ENCODE results near the gene PLCG1. TPM values are rescaled to one million over a fixed set of nuclear protein-coding genes. Genes with fewer than 3 reads are reported as not detected.

PLCG1 gene
- total and polyA plus RNA-seq, 9 donors, result 69.4 to 118 (median 93.1) TPM

DNA sequence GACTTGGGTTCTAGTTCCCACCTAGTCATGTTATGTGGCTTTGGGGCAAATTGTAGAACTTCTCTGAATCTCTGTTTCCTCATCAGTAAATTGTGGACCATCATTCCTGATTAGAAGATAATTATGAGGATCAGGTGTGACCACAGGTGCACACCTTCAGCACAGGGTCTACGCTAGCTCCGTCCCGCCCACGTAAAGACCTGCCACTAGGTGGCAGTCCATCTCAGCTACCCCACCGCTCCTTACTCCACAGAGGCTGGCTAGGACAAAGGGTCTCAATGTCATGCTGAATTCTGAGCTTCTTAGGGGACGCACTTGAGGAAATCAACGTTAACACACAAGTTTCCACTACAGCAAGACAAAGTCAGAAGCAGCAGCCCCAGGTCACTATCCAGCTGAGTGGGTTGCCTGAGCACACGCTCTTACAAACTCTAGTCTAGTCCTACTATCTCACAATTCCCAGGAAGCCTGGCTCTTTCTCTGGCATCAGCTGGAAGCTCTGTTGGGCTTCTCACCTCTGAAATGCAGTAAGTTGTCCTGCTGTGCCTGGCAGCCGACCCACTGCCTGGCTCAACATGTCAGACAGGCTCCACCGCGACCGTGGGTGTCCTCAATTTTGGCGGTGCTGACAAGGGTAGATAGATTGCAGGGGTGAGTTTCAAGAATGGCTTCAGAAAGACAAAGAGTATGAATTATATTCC, 2.0 kb upstream of the PLCG1 start:
- H3K36me3 ChIP-seq (ENCODE audit: control insufficient read depth, insufficient read depth, low read length), result peaks cover 11% of the 10 kb centered on the region
- peak; percentile 31 for DNase-seq
- no peak overlapping the region for H3K27ac ChIP-seq (ENCODE audit: low read length)
- WGBS (ENCODE audit: insufficient coverage), result 43% methylated on average over 9 of the region's 13 CpGs
- no peaks in the 10 kb centered on the region for H3K27me3 ChIP-seq (ENCODE audit: control insufficient read depth, insufficient read depth, low read length)
- no peaks in the 10 kb centered on the region for H3K9me3 ChIP-seq (replicated peaks; ENCODE audit: control insufficient read depth, low read depth, low read length)
- H3K4me1 ChIP-seq (ENCODE audit: control insufficient read depth, insufficient read depth, low read length), result peaks cover 25% of the 10 kb centered on the region
- no peak overlapping the region for H3K4me3 ChIP-seq (ENCODE audit: low read length)

DNA sequence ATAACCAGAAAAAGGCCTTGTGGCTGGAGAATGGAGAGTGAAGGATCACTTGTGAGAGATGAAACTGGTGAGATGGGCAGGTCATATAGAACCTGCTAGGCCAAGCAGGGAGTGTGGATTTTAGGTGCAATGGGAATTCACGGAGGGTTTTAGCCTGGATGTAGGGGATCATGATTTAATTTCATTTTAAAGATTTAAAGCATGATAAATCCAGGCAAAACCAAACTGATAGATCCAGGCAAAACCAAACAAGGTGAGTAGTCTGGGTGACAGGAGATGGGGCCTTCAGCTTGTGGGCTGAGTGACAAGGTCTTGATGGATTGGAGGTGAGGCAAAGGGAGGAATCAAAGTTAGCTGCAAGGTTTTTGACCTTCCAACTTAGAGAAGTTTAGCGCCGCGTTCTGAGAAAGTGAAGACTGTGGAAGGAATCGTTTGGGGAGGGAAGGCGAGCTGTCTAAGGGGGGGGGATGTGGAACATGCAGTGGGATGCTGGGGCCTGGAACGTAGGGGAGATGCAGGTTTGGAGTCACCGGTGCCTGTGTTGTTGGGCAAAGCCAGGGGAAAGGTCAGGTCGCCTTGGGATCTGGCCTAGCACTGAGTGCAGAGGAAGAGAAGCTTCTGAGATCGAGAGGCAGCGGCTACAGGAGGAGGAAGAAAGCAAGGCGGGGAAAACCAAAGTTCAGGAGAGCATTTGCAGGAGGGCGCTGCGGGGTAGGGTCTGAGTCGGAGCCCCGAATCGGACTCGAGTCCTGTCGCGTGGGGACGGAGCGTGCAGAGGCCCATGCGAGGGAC, 1.3 kb upstream of the PLCG1 start:
- H3K27me3 ChIP-seq (ENCODE audit: control insufficient read depth, insufficient read depth, low read length), result no peaks in the 10 kb centered on the region
- peak overlapping the region; percentile 66 for H3K4me3 ChIP-seq (ENCODE audit: low read length)
- 26% methylated on average over 22 of the region's 23 CpGs for WGBS (ENCODE audit: insufficient coverage)
- H3K4me1 ChIP-seq (ENCODE audit: control insufficient read depth, insufficient read depth, low read length), result peaks cover 32% of the 10 kb centered on the region
- peaks cover 17% of the 10 kb centered on the region for H3K36me3 ChIP-seq (ENCODE audit: control insufficient read depth, insufficient read depth, low read length)
- H3K9me3 ChIP-seq (replicated peaks; ENCODE audit: control insufficient read depth, low read depth, low read length), result no peaks in the 10 kb centered on the region
- DNase-seq, result no peak
- peak overlapping the region; percentile 91 for H3K27ac ChIP-seq (ENCODE audit: low read length)

DNA sequence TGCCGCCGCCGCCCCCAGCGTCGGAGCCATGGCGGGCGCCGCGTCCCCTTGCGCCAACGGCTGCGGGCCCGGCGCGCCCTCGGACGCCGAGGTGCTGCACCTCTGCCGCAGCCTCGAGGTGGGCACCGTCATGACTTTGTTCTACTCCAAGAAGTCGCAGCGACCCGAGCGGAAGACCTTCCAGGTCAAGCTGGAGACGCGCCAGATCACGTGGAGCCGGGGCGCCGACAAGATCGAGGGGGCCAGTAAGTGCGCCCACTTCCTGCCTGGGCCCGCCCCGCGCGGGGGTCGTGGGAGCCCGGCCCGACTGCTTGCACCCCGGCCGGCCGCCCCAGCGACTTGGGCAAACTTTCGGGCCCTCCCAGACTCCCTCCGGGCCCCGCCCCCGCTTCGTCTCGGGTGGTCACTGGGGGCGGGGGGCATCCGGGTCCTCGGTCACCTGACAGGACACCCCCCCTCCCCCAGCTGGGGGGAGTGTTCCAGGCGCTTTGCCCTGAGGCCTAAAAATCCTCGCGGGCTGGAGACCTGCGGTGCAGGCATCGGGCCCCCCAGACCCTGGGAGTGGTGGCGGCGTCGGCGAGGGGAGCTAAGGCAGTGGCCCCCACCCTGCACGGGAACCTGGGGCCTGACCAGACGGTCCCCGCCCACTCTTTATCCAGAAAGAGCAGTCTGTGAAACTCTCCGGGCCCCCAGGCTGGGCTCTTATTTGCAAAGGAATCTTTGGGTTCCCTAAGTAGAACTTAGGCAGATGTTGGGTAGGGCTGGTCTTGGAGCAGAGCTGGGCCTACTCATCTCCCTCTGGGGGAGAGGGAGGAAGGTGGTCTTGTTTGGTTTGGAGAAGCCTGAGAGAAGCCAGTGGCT, 501 bp downstream of the PLCG1 start:
- whole genome bisulfite sequencing (ENCODE audit: insufficient coverage), result under 1% methylated on average over 64 of the region's 66 CpGs
- peaks cover 47% of the 10 kb centered on the region for H3K4me1 ChIP-seq (ENCODE audit: control insufficient read depth, insufficient read depth, low read length)

DNA sequence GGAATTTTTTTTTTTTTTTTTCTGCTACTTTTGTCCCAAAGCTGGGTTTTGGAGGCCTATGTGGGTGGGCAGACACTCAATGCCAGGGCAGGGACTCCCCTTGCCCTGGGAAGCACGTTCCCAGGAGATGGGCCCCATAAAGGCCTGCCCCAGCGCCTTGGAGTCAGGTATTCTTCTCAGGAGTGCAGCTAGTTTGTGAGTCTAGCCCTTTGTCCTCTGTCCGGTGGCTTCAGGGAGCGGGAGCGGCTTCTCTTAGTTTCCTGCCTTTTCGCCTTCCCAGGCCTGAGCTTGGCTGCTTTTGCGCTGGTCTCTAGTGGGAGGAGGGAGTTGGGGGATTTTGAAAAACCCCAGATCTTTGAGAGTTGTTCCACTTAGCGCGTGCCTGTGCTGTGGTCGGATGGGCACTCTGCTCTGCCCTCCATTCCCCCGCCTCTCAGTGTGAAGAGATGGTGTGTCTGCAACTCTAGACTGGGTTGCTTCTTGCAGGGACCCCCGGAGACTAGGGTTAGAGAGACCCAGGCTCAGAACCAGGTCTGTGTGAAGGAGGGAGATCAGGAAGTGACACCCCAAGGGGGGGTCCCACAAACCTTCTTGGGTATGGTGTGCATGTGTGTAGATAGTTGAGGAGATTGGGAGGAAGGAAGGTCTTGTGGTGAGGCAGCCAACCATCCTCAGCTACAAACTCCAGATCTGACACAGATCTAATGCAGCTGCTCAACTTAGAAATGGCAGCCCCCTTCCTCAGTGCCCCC, 1.3 kb downstream of the PLCG1 start:
- WGBS (ENCODE audit: insufficient coverage), result 1% methylated on average over 9 of the region's 12 CpGs

More for the DNA sequence above, 501 bp downstream of the PLCG1 start:
- DNase-seq, result peak; percentile 94
- Histone ChIP-seq H3K4me3 (ENCODE audit: low read length) (peak overlapping the region; percentile 55), H3K9me3 (replicated peaks; ENCODE audit: control insufficient read depth, low read depth, low read length) (no peaks in the 10 kb centered on the region), H3K27ac (ENCODE audit: low read length) (peak overlapping the region; percentile 88), H3K36me3 (ENCODE audit: control insufficient read depth, insufficient read depth, low read length) (peaks cover 16% of the 10 kb centered on the region), H3K27me3 (ENCODE audit: control insufficient read depth, insufficient read depth, low read length) (no peaks in the 10 kb centered on the region)

DNA sequence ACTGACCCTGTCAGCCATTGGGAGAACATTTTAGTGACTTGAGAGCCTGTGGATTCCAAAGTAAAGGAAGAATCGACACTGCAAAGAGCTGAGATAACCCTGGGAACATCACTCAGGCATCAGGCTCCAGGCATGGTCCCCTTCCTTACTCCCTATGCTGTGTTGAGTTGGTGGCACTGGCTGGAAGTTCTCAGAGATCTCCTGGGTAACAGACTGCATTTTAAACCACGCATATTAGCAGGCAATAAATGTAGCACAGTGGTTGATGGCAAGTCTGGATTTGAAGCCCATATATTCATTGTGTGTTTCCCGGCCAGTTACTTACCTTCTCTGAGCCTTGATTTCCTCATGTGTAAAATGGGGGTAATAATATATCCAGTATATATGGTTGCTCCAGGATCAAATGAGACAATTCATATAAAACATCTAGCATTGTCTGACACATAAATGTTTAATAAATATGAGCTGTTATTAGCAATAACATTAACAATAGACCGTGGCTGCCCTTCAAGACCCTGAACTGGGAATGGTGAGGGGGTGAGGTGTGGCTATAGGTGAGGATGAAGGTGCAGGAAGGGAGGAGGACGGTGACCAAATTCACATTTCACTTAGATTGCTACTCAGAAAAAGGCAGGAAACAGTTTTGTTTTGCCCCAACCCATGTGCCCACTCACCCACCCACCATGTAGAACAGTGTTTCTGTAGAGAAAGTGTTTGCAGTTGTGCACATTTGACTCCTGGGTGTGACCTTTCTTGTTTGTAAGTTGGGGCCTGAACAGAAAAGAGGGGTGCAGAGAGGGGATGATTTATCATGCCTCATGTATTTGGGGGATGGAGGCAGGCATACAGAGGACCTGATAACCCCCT, 2.1 kb downstream of the PLCG1 start:
- WGBS (ENCODE audit: insufficient coverage), result 80% methylated on average over 1 of the region's 5 CpGs
- Histone ChIP-seq H3K9me3 (replicated peaks; ENCODE audit: control insufficient read depth, low read depth, low read length) (no peaks in the 10 kb centered on the region), H3K27me3 (ENCODE audit: control insufficient read depth, insufficient read depth, low read length) (no peaks in the 10 kb centered on the region), H3K4me3 (ENCODE audit: low read length) (peak overlapping the region; percentile 55), H3K4me1 (ENCODE audit: control insufficient read depth, insufficient read depth, low read length) (peaks cover 52% of the 10 kb centered on the region), H3K36me3 (ENCODE audit: control insufficient read depth, insufficient read depth, low read length) (peaks cover 19% of the 10 kb centered on the region), H3K27ac (ENCODE audit: low read length) (peak overlapping the region; percentile 88)
- DNase-seq, result no peak

More for the DNA sequence above, 1.3 kb downstream of the PLCG1 start:
- peak; percentile 53 for DNase-seq
- no peaks in the 10 kb centered on the region for H3K9me3 ChIP-seq (replicated peaks; ENCODE audit: control insufficient read depth, low read depth, low read length)
- peaks cover 16% of the 10 kb centered on the region for H3K36me3 ChIP-seq (ENCODE audit: control insufficient read depth, insufficient read depth, low read length)
- peak overlapping the region; percentile 88 for H3K27ac ChIP-seq (ENCODE audit: low read length)
- no peaks in the 10 kb centered on the region for H3K27me3 ChIP-seq (ENCODE audit: control insufficient read depth, insufficient read depth, low read length)
- H3K4me1 ChIP-seq (ENCODE audit: control insufficient read depth, insufficient read depth, low read length), result peaks cover 50% of the 10 kb centered on the region
- H3K4me3 ChIP-seq (ENCODE audit: low read length), result peak overlapping the region; percentile 55

DNA sequence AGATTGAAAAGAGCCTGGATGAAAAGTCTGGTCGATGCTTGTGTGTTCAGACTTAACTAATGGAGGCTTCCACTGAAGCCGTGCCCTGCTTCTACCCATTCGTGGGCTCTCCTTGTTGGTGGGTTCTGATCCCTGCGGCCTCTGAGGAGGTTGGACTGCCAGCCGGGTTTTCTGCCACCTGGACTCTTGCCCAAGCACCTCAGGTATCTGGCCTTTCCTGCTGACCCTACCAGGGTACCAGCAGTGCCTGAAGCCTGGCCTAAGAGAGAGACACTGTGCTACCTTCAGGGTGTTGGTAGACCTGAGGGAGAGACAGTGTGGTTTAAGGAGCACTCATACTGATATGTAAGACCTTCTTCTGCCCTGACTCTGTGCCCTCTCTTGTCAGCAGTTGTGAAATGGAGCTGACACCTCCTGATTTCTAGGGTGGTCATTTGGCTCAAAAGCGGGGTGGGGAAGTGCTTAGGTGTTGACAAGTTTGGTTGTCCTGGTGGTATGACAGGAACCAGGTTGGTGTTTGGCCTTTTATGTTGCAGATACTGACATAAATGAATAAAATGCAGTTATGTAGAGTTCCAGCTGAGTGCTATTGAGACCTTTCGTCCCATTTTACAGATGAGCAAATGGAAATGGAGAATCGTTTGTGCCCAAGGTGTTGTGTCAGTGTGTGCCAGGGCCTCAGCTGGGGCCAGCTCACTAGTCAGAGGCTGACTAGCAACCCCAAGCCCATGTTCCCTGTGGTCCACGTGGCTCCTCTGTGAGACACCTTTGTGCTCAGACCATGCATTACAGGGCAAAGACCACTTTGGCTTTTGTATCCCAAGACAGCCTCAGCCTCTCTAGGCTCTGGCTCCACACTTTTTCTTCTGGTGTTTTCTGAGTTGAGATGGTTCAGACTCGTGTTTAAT, 3.1 kb downstream of the PLCG1 start:
- Histone ChIP-seq H3K36me3 (ENCODE audit: control insufficient read depth, insufficient read depth, low read length) (peaks cover 22% of the 10 kb centered on the region), H3K27me3 (ENCODE audit: control insufficient read depth, insufficient read depth, low read length) (no peaks in the 10 kb centered on the region), H3K4me3 (ENCODE audit: low read length) (no peak overlapping the region), H3K9me3 (replicated peaks; ENCODE audit: control insufficient read depth, low read depth, low read length) (no peaks in the 10 kb centered on the region), H3K4me1 (ENCODE audit: control insufficient read depth, insufficient read depth, low read length) (peaks cover 58% of the 10 kb centered on the region), H3K27ac (ENCODE audit: low read length) (peak overlapping the region; percentile 80)
- WGBS (ENCODE audit: insufficient coverage), result 72% methylated on average over 9 of the region's 10 CpGs
- DNase-seq, result no peak

DNA sequence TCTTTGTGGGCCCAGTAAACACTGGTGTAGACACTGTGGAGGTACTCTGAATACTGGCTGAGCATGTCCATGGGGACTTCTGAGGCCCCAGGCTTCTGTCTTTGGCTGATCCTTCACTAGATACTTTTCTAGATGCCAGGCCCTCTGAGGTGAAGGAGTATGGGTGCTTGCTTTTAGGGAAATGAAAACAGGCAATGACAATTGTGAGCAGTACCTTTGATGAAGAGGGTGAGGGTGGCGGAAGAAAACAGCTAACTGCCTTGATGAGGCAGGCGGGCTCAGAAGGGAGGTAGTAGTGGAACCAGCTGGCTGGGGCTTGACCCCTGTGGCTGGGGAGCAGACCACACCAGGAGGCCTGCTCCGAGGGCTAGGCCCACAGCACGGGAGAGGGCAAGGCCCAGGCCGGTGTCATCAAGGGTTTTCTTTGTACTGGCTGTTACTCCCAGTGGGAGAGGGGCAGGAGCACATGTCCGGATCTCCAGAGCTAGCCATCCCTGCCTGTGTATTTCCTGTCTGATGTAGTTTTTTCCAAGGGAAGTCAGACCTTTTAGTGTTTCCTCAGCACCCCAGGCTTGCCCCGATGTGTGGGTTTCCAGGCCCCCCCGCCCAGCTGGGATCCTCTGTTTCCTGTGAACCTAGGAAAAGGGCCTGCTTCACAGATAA, 3.9 kb downstream of the PLCG1 start:
- Histone ChIP-seq H3K4me1 (ENCODE audit: control insufficient read depth, insufficient read depth, low read length) (peaks cover 63% of the 10 kb centered on the region), H3K36me3 (ENCODE audit: control insufficient read depth, insufficient read depth, low read length) (peaks cover 22% of the 10 kb centered on the region), H3K4me3 (ENCODE audit: low read length) (no peak overlapping the region), H3K27ac (ENCODE audit: low read length) (peak overlapping the region; percentile 80), H3K27me3 (ENCODE audit: control insufficient read depth, insufficient read depth, low read length) (no peaks in the 10 kb centered on the region), H3K9me3 (replicated peaks; ENCODE audit: control insufficient read depth, low read depth, low read length) (no peaks in the 10 kb centered on the region)
- 42% methylated on average over 8 of the region's 8 CpGs for WGBS (ENCODE audit: insufficient coverage)
- DNase-seq, result peak; percentile 70

DNA sequence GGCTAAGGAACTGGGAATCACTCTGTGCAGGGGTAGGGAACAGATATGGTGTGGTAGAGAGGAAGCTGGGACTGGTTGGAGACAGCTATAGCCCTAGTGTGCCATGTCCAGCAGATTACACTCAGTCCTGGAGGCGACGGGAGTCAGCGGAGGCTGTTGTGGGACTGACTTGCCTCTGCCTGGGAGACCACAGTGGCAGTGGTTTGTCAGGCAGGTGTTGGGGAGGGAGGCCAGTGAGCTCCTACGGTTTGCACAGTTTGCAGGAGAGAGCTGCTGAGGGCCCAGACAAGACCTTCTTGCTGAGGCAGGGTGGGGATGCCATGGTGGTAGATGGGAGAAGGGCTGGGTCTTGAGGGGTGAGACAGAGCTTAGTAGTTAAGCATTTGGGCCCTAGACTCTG, 4.9 kb downstream of the PLCG1 start:
- no peaks in the 10 kb centered on the region for H3K9me3 ChIP-seq (replicated peaks; ENCODE audit: control insufficient read depth, low read depth, low read length)
- H3K4me1 ChIP-seq (ENCODE audit: control insufficient read depth, insufficient read depth, low read length), result peaks cover 66% of the 10 kb centered on the region
- no peaks in the 10 kb centered on the region for H3K27me3 ChIP-seq (ENCODE audit: control insufficient read depth, insufficient read depth, low read length)
- H3K4me3 ChIP-seq (ENCODE audit: low read length), result no peak overlapping the region
- WGBS (ENCODE audit: insufficient coverage), result 80% methylated on average over 4 of the region's 4 CpGs
- no peak for DNase-seq
- peak overlapping the region; percentile 54 for H3K27ac ChIP-seq (ENCODE audit: low read length)
- H3K36me3 ChIP-seq (ENCODE audit: control insufficient read depth, insufficient read depth, low read length), result peaks cover 22% of the 10 kb centered on the region
